Hepatocyte (in vitro differentiated cells): ENCODE data around the gene NOSTRIN.

Source experiments
- EZH2 ChIP-seq: fragments of 200-600 bp; sonication (generic); IDR thresholded peaks from 2 replicates; pipeline ENCODE4 v1.6.1; 2016; ENCODE audit warnings: antibody characterized with exemption, mild to moderate bottlenecking, borderline replicate concordance
- TF ChIP-seq, protein P1 (sequence below): fragments of 200-600 bp; sonication (generic); IDR thresholded peaks from 2 replicates; pipeline ENCODE4 v1.5.1; 2016; ENCODE audit warnings: antibody characterized with exemption, mild to moderate bottlenecking; ENCODE audit not compliant: poor library complexity

GRCh38 chr2:168801471-168801870 lies 966 bp upstream of the NOSTRIN start:
- TF ChIP-seq, protein P1, sequence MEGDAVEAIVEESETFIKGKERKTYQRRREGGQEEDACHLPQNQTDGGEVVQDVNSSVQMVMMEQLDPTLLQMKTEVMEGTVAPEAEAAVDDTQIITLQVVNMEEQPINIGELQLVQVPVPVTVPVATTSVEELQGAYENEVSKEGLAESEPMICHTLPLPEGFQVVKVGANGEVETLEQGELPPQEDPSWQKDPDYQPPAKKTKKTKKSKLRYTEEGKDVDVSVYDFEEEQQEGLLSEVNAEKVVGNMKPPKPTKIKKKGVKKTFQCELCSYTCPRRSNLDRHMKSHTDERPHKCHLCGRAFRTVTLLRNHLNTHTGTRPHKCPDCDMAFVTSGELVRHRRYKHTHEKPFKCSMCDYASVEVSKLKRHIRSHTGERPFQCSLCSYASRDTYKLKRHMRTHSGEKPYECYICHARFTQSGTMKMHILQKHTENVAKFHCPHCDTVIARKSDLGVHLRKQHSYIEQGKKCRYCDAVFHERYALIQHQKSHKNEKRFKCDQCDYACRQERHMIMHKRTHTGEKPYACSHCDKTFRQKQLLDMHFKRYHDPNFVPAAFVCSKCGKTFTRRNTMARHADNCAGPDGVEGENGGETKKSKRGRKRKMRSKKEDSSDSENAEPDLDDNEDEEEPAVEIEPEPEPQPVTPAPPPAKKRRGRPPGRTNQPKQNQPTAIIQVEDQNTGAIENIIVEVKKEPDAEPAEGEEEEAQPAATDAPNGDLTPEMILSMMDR = no peak
- TF ChIP-seq EZH2 = no peak
